H9 (cell line): ENCODE data around the gene FEM1B. TPM values are rescaled to one million over a fixed set of nuclear protein-coding genes. Genes with fewer than 3 reads are reported as not detected.
A peak's percentile ranks its signal among the peaks of the same experiment; 100 is the strongest.

Experiments used
- DNase-seq: peaks from one replicate; pipeline ENCODE4 v3.0.0-alpha.2; 2017
- H2AFZ ChIP-seq: one replicate; pipeline ENCODE4 v1.6.1; 2013; ENCODE audit warnings: mild to moderate bottlenecking, low read length, control low read depth, moderate library complexity
- H2AK5ac ChIP-seq: 2 replicates; pipeline ENCODE4 v1.6.1; 2013; ENCODE audit warnings: low read length, control low read depth, mixed read lengths; ENCODE audit not compliant: insufficient read length
- H2BK120ac ChIP-seq: one replicate; pipeline ENCODE4 v1.6.1; 2013; ENCODE audit warnings: low read depth, mild to moderate bottlenecking, low read length, control low read depth, inconsistent platforms; ENCODE audit not compliant: poor library complexity, severe bottlenecking
- H2BK12ac ChIP-seq: 2 replicates; pipeline ENCODE4 v1.6.1; 2013; ENCODE audit warnings: low read length, control low read depth, mixed read lengths, low read depth; ENCODE audit not compliant: insufficient read length
- H2BK15ac ChIP-seq: 2 replicates; pipeline ENCODE4 v1.6.1; 2013; ENCODE audit warnings: low read depth, low read length, control low read depth
- H2BK20ac ChIP-seq: one replicate; pipeline ENCODE4 v1.6.1; 2013; ENCODE audit warnings: low read depth, mild to moderate bottlenecking, low read length, control low read depth, inconsistent platforms; ENCODE audit not compliant: poor library complexity, severe bottlenecking
- H2BK5ac ChIP-seq: 2 replicates; pipeline ENCODE4 v1.6.1; 2013; ENCODE audit warnings: low read length, control low read depth, mixed read lengths; ENCODE audit not compliant: insufficient read length
- H3K14ac ChIP-seq: 2 replicates; pipeline ENCODE4 v1.6.1; 2013; ENCODE audit warnings: low read length, control low read depth; ENCODE audit not compliant: insufficient read depth
- H3K18ac ChIP-seq: 2 replicates; pipeline ENCODE4 v1.6.1; 2013; ENCODE audit warnings: low read depth, mild to moderate bottlenecking, mixed read lengths, low read length, control low read depth; ENCODE audit not compliant: insufficient read length
- H3K23ac ChIP-seq: 2 replicates; pipeline ENCODE4 v1.6.1; 2013; ENCODE audit warnings: low read length, control low read depth, mixed read lengths, low read depth; ENCODE audit not compliant: insufficient read length
- H3K23me2 ChIP-seq: 2 replicates; pipeline ENCODE4 v1.6.1; 2013; ENCODE audit warnings: low read depth, mild to moderate bottlenecking, mixed read lengths, low read length, control low read depth; ENCODE audit not compliant: insufficient read length, poor library complexity, severe bottlenecking
- H3K27ac ChIP-seq: 2 replicates; pipeline ENCODE4 v1.5.1; 2013; ENCODE audit warnings: low read length, control low read depth, mixed read lengths, low read depth; ENCODE audit not compliant: insufficient read length
- H3K27me3 ChIP-seq: 2 replicates; pipeline ENCODE4 v1.6.1; 2013; ENCODE audit warnings: low read length, control low read depth, inconsistent platforms; ENCODE audit not compliant: insufficient read depth
- H3K4ac ChIP-seq: 2 replicates; pipeline ENCODE4 v1.6.1; 2013; ENCODE audit warnings: low read depth, mild to moderate bottlenecking, control low read depth, inconsistent platforms, low read length, moderate library complexity
- H3K4me1 ChIP-seq: 2 replicates; pipeline ENCODE4 v1.6.1; 2013; ENCODE audit warnings: low read length, control low read depth, inconsistent platforms; ENCODE audit not compliant: insufficient read depth
- H3K4me2 ChIP-seq: 2 replicates; pipeline ENCODE4 v1.6.1; 2013; ENCODE audit warnings: low read length, control low read depth, mixed read lengths; ENCODE audit not compliant: insufficient read length, insufficient read depth
- H3K56ac ChIP-seq: 2 replicates; pipeline ENCODE4 v1.6.1; 2013; ENCODE audit warnings: low read depth, mild to moderate bottlenecking, mixed read lengths, low read length, control low read depth; ENCODE audit not compliant: insufficient read length
- H3K79me1 ChIP-seq: 2 replicates; pipeline ENCODE4 v1.6.1; 2013; ENCODE audit warnings: low read depth, mild to moderate bottlenecking, moderate library complexity, low read length, control low read depth, inconsistent platforms; ENCODE audit not compliant: insufficient read depth, poor library complexity, severe bottlenecking
- H3K79me2 ChIP-seq: 2 replicates; pipeline ENCODE4 v1.6.1; 2013; ENCODE audit warnings: low read length, control low read depth, inconsistent platforms; ENCODE audit not compliant: insufficient read depth
- H3K9ac ChIP-seq: 2 replicates; pipeline ENCODE4 v1.6.1; 2013; ENCODE audit warnings: low read length, control low read depth, mixed read lengths; ENCODE audit not compliant: insufficient read length; ENCODE audit errors: extremely low read depth
- H3K9me3 ChIP-seq: one replicate; pipeline ENCODE4 v1.6.1; 2013; ENCODE audit warnings: low read depth, low read length, inconsistent platforms; ENCODE audit not compliant: control insufficient read depth
- H3T11ph ChIP-seq: one replicate; pipeline ENCODE4 v1.6.1; 2013; ENCODE audit warnings: mild to moderate bottlenecking, low read length, control low read depth, inconsistent platforms
- H4K20me1 ChIP-seq: one replicate; pipeline ENCODE4 v1.6.1; 2013; ENCODE audit not compliant: control insufficient read depth, insufficient read length, insufficient read depth
- H4K5ac ChIP-seq: 2 replicates; pipeline ENCODE4 v1.6.1; 2013; ENCODE audit warnings: low read depth, mild to moderate bottlenecking, mixed read lengths, low read length, control low read depth; ENCODE audit not compliant: insufficient read length
- H4K8ac ChIP-seq: replicated peaks from 2 replicates; pipeline ENCODE4 v1.6.1; 2013; ENCODE audit warnings: low read length, control low read depth, mixed read lengths, low read depth; ENCODE audit not compliant: insufficient read length
- H4K91ac ChIP-seq: 2 replicates; pipeline ENCODE4 v1.6.1; 2013; ENCODE audit warnings: low read depth, mild to moderate bottlenecking, moderate library complexity, mixed read lengths, low read length, control low read depth; ENCODE audit not compliant: insufficient read length
- H3K27ac Mint-ChIP-seq, 3 experiments: 2 replicates in 2 of 3; 3 replicates in 1 of 3; pipeline ENCODE4 v1.8.0; 2020 to 2021; ENCODE audit warnings: mixed read lengths in 3 of 3, mild to moderate bottlenecking in 1 of 3, moderate library complexity in 1 of 3
- H3K27me3 Mint-ChIP-seq: 2 replicates; pipeline ENCODE4 v1.8.0; 2021; ENCODE audit warnings: low read depth, mild to moderate bottlenecking, moderate library complexity, mixed read lengths
- H3K36me3 Mint-ChIP-seq, 3 experiments: 2 replicates in 2 of 3; 3 replicates in 1 of 3; pipeline ENCODE4 v1.8.0; 2020 to 2021; ENCODE audit warnings: low read depth in 3 of 3, mixed read lengths in 3 of 3; ENCODE audit not compliant: insufficient read depth in 1 of 3
- H3K4me1 Mint-ChIP-seq, 2 experiments: 2 replicates each; pipeline ENCODE4 v1.8.0; 2020; ENCODE audit warnings: mixed read lengths in 2 of 2
- H3K4me3 Mint-ChIP-seq, 2 experiments: 2 replicates in 1 of 2; 3 replicates in 1 of 2; pipeline ENCODE4 v1.8.0; 2020 to 2021; ENCODE audit warnings: mild to moderate bottlenecking in 2 of 2, mixed read lengths in 2 of 2, moderate library complexity in 1 of 2
- H3K9me3 Mint-ChIP-seq, 2 experiments: 2 replicates in 1 of 2; 3 replicates in 1 of 2; pipeline ENCODE4 v1.8.0; 2020; ENCODE audit warnings: mild to moderate bottlenecking in 2 of 2, mixed read lengths in 2 of 2, moderate library complexity in 1 of 2
- CTCF ChIP-seq: fragments of 200-600 bp; sonication (generic); conservative IDR thresholded peaks from 3 replicates; pipeline ENCODE4 v1.8.0; 2021; ENCODE audit warnings: antibody characterized with exemption, mild to moderate bottlenecking
- WGBS: extraction: QIAGEN DNeasy Blood & Tissue Kit; methylation state at CpG from one replicate; pipeline ENCODE4 v1.1.7; 2013; ENCODE audit warnings: missing lambda C conversion rate, low lambda C conversion rate, mixed read lengths; ENCODE audit not compliant: insufficient read length; ENCODE audit errors: extremely low coverage; 5-methylcytosine and 5-hydroxymethylcytosine counted together
- total RNA-seq: library from RNA; stranded (reverse); gene quantifications from 2 replicates; pipeline ENCODE4 v1.2.1, GENCODE V29; 2021

FEM1B gene
- total RNA-seq, 1 experiment from 2014 or later: 77.9 TPM

GRCh38 chr15:68305420-68305871 lies 27.9 kb downstream of the FEM1B start:
- Mint-ChIP-seq H3K9me3 (no peaks in the 10 kb centered on the region), H3K4me1 (peaks cover 39 to 45% of the 10 kb centered on the region in 2 experiments)

More at GRCh38 chr15:68305420-68305871, 27.9 kb downstream of the FEM1B start:
- H2AK5ac ChIP-seq: no peak overlapping the region
- no peak overlapping the region for H2BK12ac ChIP-seq
- H4K5ac ChIP-seq: no peak overlapping the region
- H3K14ac ChIP-seq: no peak overlapping the region; the same call in 1 of the 2 replicates
- no peak overlapping the region for H3T11ph ChIP-seq
- no peaks in the 10 kb centered on the region for H3K27me3 ChIP-seq
- H4K20me1 ChIP-seq: no peaks in the 10 kb centered on the region
- H3K79me2 ChIP-seq: no peaks in the 10 kb centered on the region
- no peak overlapping the region for H2BK5ac ChIP-seq
- H3K23me2 ChIP-seq: no peaks in the 10 kb centered on the region
- H3K9me3 ChIP-seq: no peaks in the 10 kb centered on the region
- Mint-ChIP-seq H3K4me3 (peak overlapping the region in 1 of 2 experiments; percentile 25; a peak in 2 of 5 replicates), H3K36me3 (no peaks in the 10 kb centered on the region), H3K27ac (peak overlapping the region in 2 of 3 experiments; percentile 59 to 84; a peak in 3 of 7 replicates), H3K27me3 (peaks cover 2% of the 10 kb centered on the region; the same call in 1 of the 2 replicates)
- no peak overlapping the region for H2BK15ac ChIP-seq
- no peak overlapping the region for H3K4ac ChIP-seq
- no peaks in the 10 kb centered on the region; the same call in 1 of the 2 replicates for H3K4me1 ChIP-seq
- H3K23ac ChIP-seq: no peak overlapping the region
- no peak overlapping the region for H3K56ac ChIP-seq
- no peak overlapping the region for H3K27ac ChIP-seq
- H2AFZ ChIP-seq: no peak overlapping the region
- peak; percentile 43 for DNase-seq
- no peak overlapping the region for H3K9ac ChIP-seq
- H3K79me1 ChIP-seq: no peaks in the 10 kb centered on the region
- H4K91ac ChIP-seq: no peak overlapping the region
- H3K18ac ChIP-seq: no peak overlapping the region
- no peak overlapping the region for H4K8ac ChIP-seq
- no peak overlapping the region for H2BK120ac ChIP-seq
- no peak for TF ChIP-seq CTCF
- no peak overlapping the region for H2BK20ac ChIP-seq
- H3K4me2 ChIP-seq: no peak overlapping the region
- no CpG with 5 or more reads among the region's 6 CpGs for WGBS
